ENCODE data around the gene YWHAE.

GRCh38 chr17:1431631-1432104, 31.6 kb upstream of the YWHAE start:
- TF ChIP-seq CTCF (IDR thresholded peaks at IDR 0.05) (no peak), POLR2A (IDR thresholded peaks at IDR 0.05) (no peak)
